Liver (tissue), 9 donors: ENCODE measurements around the gene ISCA2. TPM values are rescaled to one million over a fixed set of nuclear protein-coding genes. Genes with fewer than 3 reads are reported as not detected.

Experiments used
- DNase-seq: peaks from one replicate; pipeline ENCODE4 v3.0.0-alpha.2; 2017; ENCODE audit warnings: low spot score
- H3K27ac ChIP-seq, 2 donors: one replicate each; pipeline ENCODE4 v1.7.0; 2013; ENCODE audit warnings: inconsistent platforms in 2 of 2, low read length in 2 of 2, control low read depth in 1 of 2, low read depth in 1 of 2, mild to moderate bottlenecking in 1 of 2
- H3K27me3 ChIP-seq, 4 donors: one replicate each; pipeline versions ENCODE4 v1.6.1 to v1.7.0; 2013; ENCODE audit warnings: low read length in 3 of 4, inconsistent platforms in 1 of 4, mild to moderate bottlenecking in 1 of 4, moderate library complexity in 1 of 4; ENCODE audit not compliant: control insufficient read depth in 4 of 4, insufficient read depth in 4 of 4
- H3K36me3 ChIP-seq, 4 donors: one replicate each; pipeline versions ENCODE4 v1.6.1 to v1.7.0; 2013; ENCODE audit warnings: low read length in 3 of 4, mild to moderate bottlenecking in 3 of 4, low read depth in 1 of 4, moderate library complexity in 1 of 4; ENCODE audit not compliant: control insufficient read depth in 4 of 4, insufficient read depth in 3 of 4
- H3K4me1 ChIP-seq, 4 donors: one replicate each; pipeline versions ENCODE4 v1.6.1 to v1.7.0; 2013; ENCODE audit warnings: low read length in 3 of 4, mild to moderate bottlenecking in 3 of 4, moderate library complexity in 1 of 4; ENCODE audit not compliant: control insufficient read depth in 4 of 4, insufficient read depth in 4 of 4
- H3K4me3 ChIP-seq, 3 donors: one replicate each; pipeline versions ENCODE4 v1.6.1 to v1.7.0; 2013; ENCODE audit warnings: low read length in 3 of 3, control low read depth in 1 of 3, low read depth in 1 of 3, mild to moderate bottlenecking in 1 of 3
- H3K9ac ChIP-seq, 2 donors: one replicate each; pipeline ENCODE4 v1.7.0; 2013; ENCODE audit warnings: low read length in 2 of 2, mild to moderate bottlenecking in 2 of 2, moderate library complexity in 2 of 2, control low read depth in 1 of 2, low read depth in 1 of 2
- H3K9me3 ChIP-seq, 4 donors: one replicate each; pipeline versions ENCODE4 v1.6.1 to v1.7.0; 2013; ENCODE audit warnings: low read length in 3 of 4; ENCODE audit not compliant: control insufficient read depth in 4 of 4
- ATF3 ChIP-seq: IDR thresholded peaks from 2 replicates; pipeline ENCODE4 v1.6.1; 2016; ENCODE audit warnings: antibody characterized with exemption
- EGR1 ChIP-seq, 2 donors: IDR thresholded peaks; 2 replicates each; pipeline ENCODE4 v1.6.1; 2016 to 2018; ENCODE audit warnings: antibody characterized with exemption in 2 of 2, low read depth in 2 of 2
- FOXA1 ChIP-seq: IDR thresholded peaks from 2 replicates; pipeline ENCODE4 v1.6.1; 2016; ENCODE audit warnings: antibody characterized with exemption
- FOXA2 ChIP-seq: IDR thresholded peaks from 2 replicates; pipeline ENCODE4 v1.6.1; 2016; ENCODE audit warnings: antibody characterized with exemption
- GABPA ChIP-seq, 2 donors: IDR thresholded peaks in 1 of 2; conservative IDR thresholded peaks in 1 of 2; 2 replicates each; pipeline ENCODE4 v1.6.1; 2016; ENCODE audit warnings: antibody characterized with exemption in 2 of 2, mild to moderate bottlenecking in 1 of 2, moderate library complexity in 1 of 2
- HNF4A ChIP-seq, 2 donors: conservative IDR thresholded peaks; 2 replicates each; pipeline ENCODE4 v1.6.1; 2016; ENCODE audit warnings: antibody characterized with exemption in 2 of 2, mild to moderate bottlenecking in 2 of 2
- HNF4G ChIP-seq: IDR thresholded peaks from 2 replicates; pipeline ENCODE4 v1.6.1; 2016; ENCODE audit warnings: antibody characterized with exemption
- JUND ChIP-seq, 2 donors: IDR thresholded peaks; 2 replicates each; pipeline ENCODE4 v1.6.1; 2016; ENCODE audit warnings: antibody characterized with exemption in 2 of 2
- MAX ChIP-seq: IDR thresholded peaks from 2 replicates; pipeline ENCODE4 v1.6.1; 2016; ENCODE audit warnings: antibody characterized with exemption
- NR2F2 ChIP-seq: IDR thresholded peaks from 2 replicates; pipeline ENCODE4 v1.6.1; 2016; ENCODE audit warnings: antibody characterized with exemption
- RAD21 ChIP-seq, 2 donors: IDR thresholded peaks; 2 replicates each; pipeline ENCODE4 v1.6.1; 2016; ENCODE audit warnings: antibody characterized with exemption in 2 of 2, mild to moderate bottlenecking in 2 of 2
- REST ChIP-seq: IDR thresholded peaks from 2 replicates; pipeline ENCODE4 v1.6.1; 2016; ENCODE audit warnings: antibody characterized with exemption, mild to moderate bottlenecking
- RXRA ChIP-seq, 2 donors: IDR thresholded peaks; 2 replicates each; pipeline ENCODE4 v1.6.1; 2017 to 2018; ENCODE audit warnings: antibody characterized with exemption in 2 of 2, mild to moderate bottlenecking in 1 of 2
- SP1 ChIP-seq: IDR thresholded peaks from 2 replicates; pipeline ENCODE4 v1.6.1; 2018; ENCODE audit warnings: antibody characterized with exemption, mild to moderate bottlenecking
- TAF1 ChIP-seq: conservative IDR thresholded peaks from 2 replicates; pipeline ENCODE4 v1.6.1; 2016; ENCODE audit warnings: antibody characterized with exemption, mild to moderate bottlenecking
- YY1 ChIP-seq: IDR thresholded peaks from 2 replicates; pipeline ENCODE4 v1.6.1; 2016; ENCODE audit warnings: antibody characterized with exemption, mild to moderate bottlenecking
- ZBTB33 ChIP-seq: IDR thresholded peaks from 2 replicates; pipeline ENCODE4 v1.6.1; 2016; ENCODE audit warnings: antibody characterized with exemption
- WGBS: extraction: QIAGEN DNeasy Blood & Tissue Kit; methylation state at CpG from one replicate; pipeline ENCODE4 v1.1.7; 2013; 5-methylcytosine and 5-hydroxymethylcytosine counted together
- polyA plus RNA-seq, 2 donors: library from polyadenylated mRNA; stranded (reverse) in 1 of 2; unstranded in 1 of 2; fragments of 200-250 nt in 1 of 2; fragments of >200 nt in 1 of 2; fragmentation: Nextera tagmentation in 1 of 2; extraction: Ambion mirVana in 1 of 2; gene quantifications; one replicate each; pipeline versions ENCODE4 v1.2.1 to v1.2.3, GENCODE V29; 2013 to 2015
- total RNA-seq, 2 donors: library from RNA; depleted of rRNA; stranded (reverse); fragments of >200 nt; gene quantifications; one replicate each; pipeline ENCODE4 v1.2.3, GENCODE V29; 2014
- donor health status: healthy.
- donor health status: healthy.
- donor health status: healthy.
- donor health status: healthy.
- donor health status: healthy.

Gene ISCA2
- total and polyA plus RNA-seq, 4 donors, result 7.1 to 35.3 (median 15.8) TPM

- Histone ChIP-seq H3K4me3 (no peak overlapping the region), H3K4me1 (no peaks in the 10 kb centered on the region), H3K27ac (no peak overlapping the region), H3K36me3 (peaks cover 7 to 23% (median 14%) of the 10 kb centered on the region in 4 donors), H3K9ac (no peak overlapping the region), H3K9me3 (no peaks in the 10 kb centered on the region), H3K27me3 (no peaks in the 10 kb centered on the region)
- DNase-seq, result no peak
- WGBS, result 94% methylated on average over 4 of the region's 4 CpGs
- TF ChIP-seq MAX (no peak), REST (no peak), ZBTB33 (no peak), RAD21 (IDR thresholded peaks at IDR 0.05) (no peak), HNF4G (no peak), YY1 (no peak), SP1 (no peak), RXRA (IDR thresholded peaks at IDR 0.05) (no peak), GABPA (IDR thresholded peaks at IDR 0.05 in 1 of 2, conservative IDR thresholded peaks at IDR 0.05 in 1 of 2) (no peak), FOXA1 (no peak), TAF1 (no peak), FOXA2 (no peak), HNF4A (conservative IDR thresholded peaks at IDR 0.05) (no peak)
Observed at GRCh38 chr14:74476107-74476506, 17.5 kb upstream of the ISCA2 start.

- DNase-seq, result no peak
- 96% methylated on average over 3 of the region's 3 CpGs for WGBS
- TF ChIP-seq ATF3 (no peak), RAD21 (IDR thresholded peaks at IDR 0.05) (no peak), GABPA (IDR thresholded peaks at IDR 0.05 in 1 of 2, conservative IDR thresholded peaks at IDR 0.05 in 1 of 2) (no peak), ZBTB33 (no peak), NR2F2 (no peak), HNF4G (no peak), TAF1 (no peak), EGR1 (IDR thresholded peaks at IDR 0.05; ENCODE audit: low read depth in 2 of 2) (no peak), JUND (IDR thresholded peaks at IDR 0.05) (no peak), FOXA2 (no peak)
Observed at GRCh38 chr14:74476607-74477006, 17.0 kb upstream of the ISCA2 start.

More at GRCh38 chr14:74476607-74477006, 17.0 kb upstream of the ISCA2 start:
- no peaks in the 10 kb centered on the region for H3K27me3 ChIP-seq
- no peaks in the 10 kb centered on the region for H3K9me3 ChIP-seq
- H3K9ac ChIP-seq, result no peak overlapping the region
- peaks cover 7 to 27% (median 16%) of the 10 kb centered on the region in 4 donors for H3K36me3 ChIP-seq
- H3K4me3 ChIP-seq, result no peak overlapping the region
- no peaks in the 10 kb centered on the region for H3K4me1 ChIP-seq
- no peak overlapping the region for H3K27ac ChIP-seq
